ENCODE results near the gene SCGB3A2. TPM values are rescaled to one million over a fixed set of nuclear protein-coding genes. Genes with fewer than 3 reads are reported as not detected.

Gene SCGB3A2
- total and polyA plus RNA-seq, 2 experiments from 2014 or later = 33.6 to 70.6 TPM

DNA sequence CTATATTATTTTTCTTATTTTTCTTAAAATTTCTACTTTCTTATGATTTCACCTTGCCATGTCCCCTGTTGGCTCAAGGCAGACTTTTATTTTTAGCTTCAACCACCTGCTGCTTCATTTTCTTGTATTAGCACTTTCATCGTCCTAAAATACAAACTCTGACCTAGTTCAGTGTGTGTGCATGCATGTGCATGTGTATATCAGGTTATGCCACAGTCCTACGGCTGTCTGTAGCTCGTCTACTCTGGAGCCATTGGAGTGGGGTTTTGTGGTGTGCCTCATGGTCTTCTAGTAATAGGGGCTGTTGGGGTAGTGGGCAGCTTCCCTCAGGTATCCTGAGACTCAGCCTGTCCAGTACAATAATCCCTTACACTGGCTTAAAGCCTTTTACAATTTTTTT, 33.7 kb upstream of the SCGB3A2 start:
- H3K79me2 ChIP-seq = no peaks in the 10 kb centered on the region
- DNase-seq (ENCODE audit: low spot score) = no peak
- no peaks in the 10 kb centered on the region for H3K9me2 ChIP-seq (replicated peaks; ENCODE audit: insufficient read depth)
- 76% methylated on average over 3 of the region's 3 CpGs for WGBS (ENCODE audit: low lambda C conversion rate, missing lambda C conversion rate)
- no peaks in the 10 kb centered on the region for H4K20me1 ChIP-seq (ENCODE audit: insufficient read depth, poor library complexity, severe bottlenecking)
- no peak overlapping the region for H3K4me3 ChIP-seq
- no peak overlapping the region for H2AFZ ChIP-seq
- no peaks in the 10 kb centered on the region for H3K36me3 ChIP-seq (replicated peaks; ENCODE audit: insufficient read depth, low read depth)
- TF ChIP-seq EZH2phosphoT487 (IDR thresholded peaks at IDR 0.05; ENCODE audit: low read depth, severe bottlenecking, unreplicated experiment) (no peak), EZH2 (IDR thresholded peaks at IDR 0.05; ENCODE audit: borderline replicate concordance) (no peak)
- TF ChIP-seq, protein P1, sequence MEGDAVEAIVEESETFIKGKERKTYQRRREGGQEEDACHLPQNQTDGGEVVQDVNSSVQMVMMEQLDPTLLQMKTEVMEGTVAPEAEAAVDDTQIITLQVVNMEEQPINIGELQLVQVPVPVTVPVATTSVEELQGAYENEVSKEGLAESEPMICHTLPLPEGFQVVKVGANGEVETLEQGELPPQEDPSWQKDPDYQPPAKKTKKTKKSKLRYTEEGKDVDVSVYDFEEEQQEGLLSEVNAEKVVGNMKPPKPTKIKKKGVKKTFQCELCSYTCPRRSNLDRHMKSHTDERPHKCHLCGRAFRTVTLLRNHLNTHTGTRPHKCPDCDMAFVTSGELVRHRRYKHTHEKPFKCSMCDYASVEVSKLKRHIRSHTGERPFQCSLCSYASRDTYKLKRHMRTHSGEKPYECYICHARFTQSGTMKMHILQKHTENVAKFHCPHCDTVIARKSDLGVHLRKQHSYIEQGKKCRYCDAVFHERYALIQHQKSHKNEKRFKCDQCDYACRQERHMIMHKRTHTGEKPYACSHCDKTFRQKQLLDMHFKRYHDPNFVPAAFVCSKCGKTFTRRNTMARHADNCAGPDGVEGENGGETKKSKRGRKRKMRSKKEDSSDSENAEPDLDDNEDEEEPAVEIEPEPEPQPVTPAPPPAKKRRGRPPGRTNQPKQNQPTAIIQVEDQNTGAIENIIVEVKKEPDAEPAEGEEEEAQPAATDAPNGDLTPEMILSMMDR (IDR thresholded peaks at IDR 0.05; ENCODE audit: poor library complexity) = no peak
- no peak overlapping the region for H3K4me2 ChIP-seq
- peaks cover 7% of the 10 kb centered on the region for H3K27me3 ChIP-seq
- no peaks in the 10 kb centered on the region for H3K9me3 ChIP-seq (ENCODE audit: low read depth)
- H3K27ac ChIP-seq = no peak overlapping the region
- no peaks in the 10 kb centered on the region for H3K4me1 ChIP-seq (ENCODE audit: insufficient read depth)

DNA sequence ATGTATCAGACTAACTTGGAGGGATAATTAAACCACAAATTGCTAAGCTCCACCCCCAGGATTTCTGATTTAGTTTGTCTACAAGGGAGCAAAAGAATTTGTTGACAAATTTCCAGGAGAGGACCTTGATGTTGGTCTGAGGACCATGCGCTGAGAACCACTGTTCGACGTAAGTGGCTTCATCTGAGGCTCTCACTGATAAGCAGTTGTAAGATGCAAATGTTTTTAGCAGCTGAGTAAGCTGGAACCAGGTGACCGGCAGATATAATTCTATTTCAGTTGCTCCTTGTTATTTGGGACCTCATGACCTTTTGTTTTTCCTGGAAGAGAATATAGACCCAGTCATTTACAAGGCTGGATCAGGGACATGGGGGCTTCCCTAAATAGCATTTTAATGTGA, 32.9 kb upstream of the SCGB3A2 start:
- no peak overlapping the region for H2AFZ ChIP-seq
- H3K4me2 ChIP-seq = no peak overlapping the region
- no peaks in the 10 kb centered on the region for H3K9me3 ChIP-seq (ENCODE audit: low read depth)
- H3K9me2 ChIP-seq (replicated peaks; ENCODE audit: insufficient read depth) = no peaks in the 10 kb centered on the region
- no peaks in the 10 kb centered on the region for H3K36me3 ChIP-seq (replicated peaks; ENCODE audit: insufficient read depth, low read depth)
- H3K79me2 ChIP-seq = no peaks in the 10 kb centered on the region
- no peak overlapping the region for H3K27ac ChIP-seq
- TF ChIP-seq EZH2 (IDR thresholded peaks at IDR 0.05; ENCODE audit: borderline replicate concordance) = no peak
- no peak for TF ChIP-seq EZH2phosphoT487 (IDR thresholded peaks at IDR 0.05; ENCODE audit: low read depth, severe bottlenecking, unreplicated experiment)
- TF ChIP-seq, protein P1 (IDR thresholded peaks at IDR 0.05; ENCODE audit: poor library complexity) = no peak
- WGBS (ENCODE audit: low lambda C conversion rate, missing lambda C conversion rate) = 88% methylated on average over 4 of the region's 4 CpGs
- peaks cover 7% of the 10 kb centered on the region for H3K27me3 ChIP-seq
- no peak for DNase-seq (ENCODE audit: low spot score)
- H3K4me1 ChIP-seq (ENCODE audit: insufficient read depth) = no peaks in the 10 kb centered on the region
- no peaks in the 10 kb centered on the region for H4K20me1 ChIP-seq (ENCODE audit: insufficient read depth, poor library complexity, severe bottlenecking)
- H3K4me3 ChIP-seq = no peak overlapping the region

DNA sequence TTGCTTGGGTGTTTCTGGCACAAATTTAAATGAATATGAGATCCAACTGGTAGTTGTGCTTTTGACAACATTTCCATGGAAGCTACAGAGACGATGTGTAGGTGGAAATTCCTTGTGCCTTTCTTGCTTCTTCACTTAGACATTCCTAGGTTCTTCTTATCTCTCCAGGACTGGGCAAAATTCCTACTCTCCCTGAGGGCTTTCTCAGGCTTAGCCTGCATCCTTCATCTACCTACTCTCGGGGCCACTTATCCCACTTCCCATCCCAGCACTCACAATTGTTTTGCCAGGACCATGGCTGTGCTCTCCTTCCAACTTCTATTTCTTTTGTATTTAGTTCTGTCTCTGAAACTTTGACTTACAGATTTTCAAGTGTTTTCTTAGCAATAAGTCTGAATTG, 29.3 kb upstream of the SCGB3A2 start:
- Histone ChIP-seq H3K9me3 (ENCODE audit: low read depth) (no peaks in the 10 kb centered on the region), H3K36me3 (replicated peaks; ENCODE audit: insufficient read depth, low read depth) (no peaks in the 10 kb centered on the region), H3K27me3 (peaks cover 5% of the 10 kb centered on the region), H3K4me3 (no peak overlapping the region), H3K9me2 (replicated peaks; ENCODE audit: insufficient read depth) (no peaks in the 10 kb centered on the region), H4K20me1 (ENCODE audit: insufficient read depth, poor library complexity, severe bottlenecking) (no peaks in the 10 kb centered on the region), H2AFZ (no peak overlapping the region), H3K4me1 (ENCODE audit: insufficient read depth) (no peaks in the 10 kb centered on the region), H3K79me2 (no peaks in the 10 kb centered on the region), H3K27ac (no peak overlapping the region), H3K4me2 (no peak overlapping the region)
- no peak for DNase-seq (ENCODE audit: low spot score)
- TF ChIP-seq, protein P1 (IDR thresholded peaks at IDR 0.05; ENCODE audit: poor library complexity) = no peak
- TF ChIP-seq EZH2 (IDR thresholded peaks at IDR 0.05; ENCODE audit: borderline replicate concordance) (no peak), EZH2phosphoT487 (IDR thresholded peaks at IDR 0.05; ENCODE audit: low read depth, severe bottlenecking, unreplicated experiment) (no peak)
- WGBS (ENCODE audit: low lambda C conversion rate, missing lambda C conversion rate) = 44% methylated on average over 2 of the region's 2 CpGs

DNA sequence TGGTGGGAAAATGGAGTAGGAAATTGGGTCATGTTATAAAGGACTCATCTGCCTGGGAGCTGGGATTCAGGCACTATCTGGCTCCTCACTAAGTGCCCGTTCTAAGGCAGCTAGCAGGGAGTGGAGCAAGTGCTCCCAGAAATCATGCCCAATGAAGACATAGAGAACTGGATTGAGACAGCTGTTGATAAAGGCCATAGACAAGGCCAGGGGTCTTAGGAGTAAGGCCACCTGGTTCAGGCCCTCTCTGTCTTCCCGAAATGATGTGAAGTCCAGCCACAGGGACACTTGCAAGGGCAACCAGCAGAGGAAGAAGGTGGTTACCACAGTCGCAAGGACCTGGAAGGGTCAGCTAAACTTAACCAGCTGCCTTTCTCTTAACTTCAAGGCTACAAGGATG, 26.9 kb upstream of the SCGB3A2 start:
- 94% methylated on average over 3 of the region's 3 CpGs for WGBS (ENCODE audit: low lambda C conversion rate, missing lambda C conversion rate)
- no peaks in the 10 kb centered on the region for H3K4me1 ChIP-seq (ENCODE audit: insufficient read depth)
- peaks cover 3% of the 10 kb centered on the region for H3K27me3 ChIP-seq

More for the DNA sequence above, 26.9 kb upstream of the SCGB3A2 start:
- H3K4me3 ChIP-seq = no peak overlapping the region
- DNase-seq (ENCODE audit: low spot score) = no peak
- H3K36me3 ChIP-seq (replicated peaks; ENCODE audit: insufficient read depth, low read depth) = no peaks in the 10 kb centered on the region
- no peak overlapping the region for H2AFZ ChIP-seq
- TF ChIP-seq EZH2 (IDR thresholded peaks at IDR 0.05; ENCODE audit: borderline replicate concordance) = no peak
- TF ChIP-seq, protein P1 (IDR thresholded peaks at IDR 0.05; ENCODE audit: poor library complexity) = no peak
- no peak for TF ChIP-seq EZH2phosphoT487 (IDR thresholded peaks at IDR 0.05; ENCODE audit: low read depth, severe bottlenecking, unreplicated experiment)
- no peak overlapping the region for H3K27ac ChIP-seq
- H3K9me3 ChIP-seq (ENCODE audit: low read depth) = no peaks in the 10 kb centered on the region
- no peaks in the 10 kb centered on the region for H3K9me2 ChIP-seq (replicated peaks; ENCODE audit: insufficient read depth)
- no peaks in the 10 kb centered on the region for H4K20me1 ChIP-seq (ENCODE audit: insufficient read depth, poor library complexity, severe bottlenecking)
- no peak overlapping the region for H3K4me2 ChIP-seq
- H3K79me2 ChIP-seq = no peaks in the 10 kb centered on the region

All from hepatocyte (in vitro differentiated cells).